ENCODE results near the gene TSPAN17.

- TF ChIP-seq POLR2A (IDR thresholded peaks at IDR 0.05; ENCODE audit: low read length) = no peak
- no peak for TF ChIP-seq GATA1 (IDR thresholded peaks at IDR 0.05; ENCODE audit: low read depth, low read length)
Measured at GRCh38 chr5:176626876-176627236, 20.4 kb upstream of the TSPAN17 start.
